ENCODE data around the gene EIF1AX. TPM values are rescaled to one million over a fixed set of nuclear protein-coding genes. Genes with fewer than 3 reads are reported as not detected.
A peak's percentile ranks its signal among the peaks of the same experiment; 100 is the strongest.
"Not testable (repeated sequence)": the region's sequence is repeated elsewhere in the genome, so short reads cannot be mapped to it uniquely, and the experiment has no call there.

EIF1AX gene
- total RNA-seq, 1 donor from 2014 or later = 60.0 TPM

- Histone ChIP-seq H3K9me3 (no peaks in the 10 kb centered on the region), H3K36me3 (peaks cover 85% of the 10 kb centered on the region), H3K27ac (no peak overlapping the region), H3K4me3 (no peak overlapping the region), H3K4me1 (no peaks in the 10 kb centered on the region), H3K27me3 (ENCODE audit: low read depth) (no peaks in the 10 kb centered on the region)
- DNase-seq (no peak), ATAC-seq (no peak)
- intact Hi-C loops (cut with DNase I) = no loop called here
- no peak for TF ChIP-seq CTCF (IDR thresholded peaks at IDR 0.05)
Measured at GRCh38 chrX:20173313-20173712, 31.7 kb upstream of the EIF1AX start.

GRCh38 chrX:20171887-20172286 is 30.2 kb upstream of the EIF1AX start:
- no peaks in the 10 kb centered on the region for H3K9me3 ChIP-seq
- TF ChIP-seq CTCF (IDR thresholded peaks at IDR 0.05) = no peak
- no peak overlapping the region for H3K27ac ChIP-seq
- DNase-seq = no peak
- H3K27me3 ChIP-seq (ENCODE audit: low read depth) = no peaks in the 10 kb centered on the region
- peaks cover 94% of the 10 kb centered on the region for H3K36me3 ChIP-seq
- no peaks in the 10 kb centered on the region for H3K4me1 ChIP-seq
- no peak for ATAC-seq
- no peak overlapping the region for H3K4me3 ChIP-seq
- intact Hi-C loops (cut with DNase I) = no loop called here

GRCh38 chrX:20162516-20162915 is 20.9 kb upstream of the EIF1AX start:
- H3K27me3 ChIP-seq (ENCODE audit: low read depth); H3K4me1 ChIP-seq; DNase-seq; H3K4me3 ChIP-seq; intact Hi-C loops (cut with DNase I); H3K9me3 ChIP-seq; H3K27ac ChIP-seq; ATAC-seq: not testable (repeated sequence)
- peaks cover 74% of the 10 kb centered on the region for H3K36me3 ChIP-seq

GRCh38 chrX:20159797-20160385 is 18.3 kb upstream of the EIF1AX start:
- ATAC-seq (no peak), DNase-seq (no peak)
- no peak for TF ChIP-seq CTCF (IDR thresholded peaks at IDR 0.05)
- H3K27me3 ChIP-seq (ENCODE audit: low read depth) = no peaks in the 10 kb centered on the region
- no peak overlapping the region for H3K27ac ChIP-seq
- H3K36me3 ChIP-seq = peaks cover 80% of the 10 kb centered on the region
- no peaks in the 10 kb centered on the region for H3K4me1 ChIP-seq
- no peak overlapping the region for H3K4me3 ChIP-seq
- intact Hi-C loops (cut with DNase I) = no loop called here
- no peaks in the 10 kb centered on the region for H3K9me3 ChIP-seq

- intact Hi-C loops (cut with DNase I) = no loop called here
- Histone ChIP-seq H3K4me3 (no peak overlapping the region), H3K27me3 (ENCODE audit: low read depth) (no peaks in the 10 kb centered on the region), H3K9me3 (no peaks in the 10 kb centered on the region), H3K4me1 (no peaks in the 10 kb centered on the region), H3K36me3 (peaks cover 56% of the 10 kb centered on the region), H3K27ac (no peak overlapping the region)
- TF ChIP-seq CTCF (IDR thresholded peaks at IDR 0.05) = no peak
- DNase-seq = no peak
- ATAC-seq = no peak
Measured at GRCh38 chrX:20151689-20152088, 10.1 kb upstream of the EIF1AX start.

GRCh38 chrX:20149326-20149725 is 7.7 kb upstream of the EIF1AX start:
- Histone ChIP-seq H3K36me3 (peaks cover 32% of the 10 kb centered on the region), H3K27ac (no peak overlapping the region), H3K9me3 (no peaks in the 10 kb centered on the region), H3K27me3 (ENCODE audit: low read depth) (no peaks in the 10 kb centered on the region), H3K4me1 (no peaks in the 10 kb centered on the region), H3K4me3 (no peak overlapping the region)
- DNase-seq (no peak), ATAC-seq (peak in 1 of 2 donors; percentile 29)
- TF ChIP-seq CTCF (IDR thresholded peaks at IDR 0.05) = no peak
- intact Hi-C loops (cut with DNase I) = no loop called here

Measured in lower lobe of right lung (tissue), 2 donors.